Uterus (tissue), 2 donors: Measurements from ENCODE around the gene ELOA2.
"Not testable (repeated sequence)": the region's sequence is repeated elsewhere in the genome, so short reads cannot be mapped to it uniquely, and the experiment has no call there.

Experiments
- POLR2A ChIP-seq, 2 donors: fragments of 450-650 bp; IDR thresholded peaks; one replicate each; pipeline ENCODE4 v1.6.1; 2016; ENCODE audit warnings: antibody characterized with exemption in 2 of 2, mild to moderate bottlenecking in 1 of 2, moderate library complexity in 1 of 2
- TF ChIP-seq, protein P1 (sequence below), 4 experiments: fragments of 200-600 bp in 2 of 4; fragments of 450-650 bp in 2 of 4; sonication (generic) in 2 of 4; IDR thresholded peaks; one replicate each; pipeline ENCODE4 v1.5.1; 2016 to 2019; ENCODE audit warnings: antibody characterized with exemption in 4 of 4, mild to moderate bottlenecking in 2 of 4, moderate library complexity in 1 of 4

DNA sequence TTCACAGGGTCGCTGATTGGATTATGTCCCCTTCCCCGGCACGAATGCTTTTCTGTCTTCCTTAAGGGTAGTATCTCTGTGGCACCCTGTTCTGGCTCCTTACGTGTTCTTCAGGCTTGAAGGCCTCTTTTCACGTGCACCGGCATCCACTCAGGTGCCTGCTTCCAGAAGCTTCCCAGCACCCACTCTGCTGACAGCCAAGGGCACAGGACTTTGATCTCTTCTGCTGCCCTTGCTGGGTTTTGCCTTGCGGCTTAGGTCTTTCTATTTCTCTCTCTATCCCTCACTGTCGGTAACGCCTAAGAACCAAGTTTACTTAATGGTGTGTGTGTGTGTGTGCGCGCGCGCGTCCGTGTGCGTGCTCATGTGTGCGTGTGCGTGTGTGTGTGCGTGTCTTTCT lies 14.7 kb downstream of the ELOA2 start:
- TF ChIP-seq, protein P1, sequence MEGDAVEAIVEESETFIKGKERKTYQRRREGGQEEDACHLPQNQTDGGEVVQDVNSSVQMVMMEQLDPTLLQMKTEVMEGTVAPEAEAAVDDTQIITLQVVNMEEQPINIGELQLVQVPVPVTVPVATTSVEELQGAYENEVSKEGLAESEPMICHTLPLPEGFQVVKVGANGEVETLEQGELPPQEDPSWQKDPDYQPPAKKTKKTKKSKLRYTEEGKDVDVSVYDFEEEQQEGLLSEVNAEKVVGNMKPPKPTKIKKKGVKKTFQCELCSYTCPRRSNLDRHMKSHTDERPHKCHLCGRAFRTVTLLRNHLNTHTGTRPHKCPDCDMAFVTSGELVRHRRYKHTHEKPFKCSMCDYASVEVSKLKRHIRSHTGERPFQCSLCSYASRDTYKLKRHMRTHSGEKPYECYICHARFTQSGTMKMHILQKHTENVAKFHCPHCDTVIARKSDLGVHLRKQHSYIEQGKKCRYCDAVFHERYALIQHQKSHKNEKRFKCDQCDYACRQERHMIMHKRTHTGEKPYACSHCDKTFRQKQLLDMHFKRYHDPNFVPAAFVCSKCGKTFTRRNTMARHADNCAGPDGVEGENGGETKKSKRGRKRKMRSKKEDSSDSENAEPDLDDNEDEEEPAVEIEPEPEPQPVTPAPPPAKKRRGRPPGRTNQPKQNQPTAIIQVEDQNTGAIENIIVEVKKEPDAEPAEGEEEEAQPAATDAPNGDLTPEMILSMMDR (IDR thresholded peaks at IDR 0.05) = not testable (repeated sequence)
- TF ChIP-seq POLR2A (IDR thresholded peaks at IDR 0.05) = not testable (repeated sequence)
